Tibial artery (tissue), 4 donors: Measurements from ENCODE around the gene RNFT1.
"Not testable (repeated sequence)": the region's sequence is repeated elsewhere in the genome, so short reads cannot be mapped to it uniquely, and the experiment has no call there.

Experiments used
- DNase-seq, 2 donors: peaks; one replicate each; pipeline ENCODE4 v3.0.0-alpha.2; 2019
- H3K27ac ChIP-seq, 2 donors: fragments of 200-600 bp; sonication (generic) in 1 of 2; 1 replicate in 1 of 2; 2 replicates in 1 of 2; pipeline ENCODE4 v1.5.1; 2018 to 2019; ENCODE audit warnings: mild to moderate bottlenecking in 1 of 2
- H3K27me3 ChIP-seq, 2 donors: fragments of 200-600 bp; sonication (generic) in 1 of 2; one replicate each; pipeline versions ENCODE4 v1.5.1 to v1.6.0; 2016 to 2019
- H3K36me3 ChIP-seq, 3 donors: fragments of 200-600 bp; sonication (generic) in 2 of 3; one replicate each; pipeline ENCODE4 v1.5.1; 2016 to 2019; ENCODE audit warnings: mild to moderate bottlenecking in 2 of 3
- H3K4me1 ChIP-seq, 4 donors: fragments of 200-600 bp; sonication (generic) in 2 of 4; 1 replicate in 3 of 4; 2 replicates in 1 of 4; pipeline ENCODE4 v1.5.1; 2016 to 2019
- H3K4me3 ChIP-seq, 2 donors: fragments of 200-600 bp; sonication (generic) in 1 of 2; 1 replicate in 1 of 2; 2 replicates in 1 of 2; pipeline ENCODE4 v1.5.1; 2018 to 2019; ENCODE audit warnings: mild to moderate bottlenecking in 2 of 2
- H3K9me3 ChIP-seq, 3 donors: fragments of 200-600 bp; sonication (generic) in 1 of 3; one replicate each; pipeline ENCODE4 v1.5.1; 2016 to 2019
- intact Hi-C: fragments of 100-400 bp; cut with DNase I; formaldehyde crosslinking; loops from one replicate; pipeline ENCODE4 v1.15.0; 2023; ENCODE audit warnings: low total_unique reads
- TF ChIP-seq, protein P1 (sequence below), 2 experiments: fragments of 200-600 bp in 1 of 2; fragments of 450-650 bp in 1 of 2; IDR thresholded peaks; one replicate each; pipeline ENCODE4 v1.5.1; 2017 to 2019; ENCODE audit warnings: antibody characterized with exemption in 2 of 2, mild to moderate bottlenecking in 1 of 2, moderate library complexity in 1 of 2

The RNFT1 gene

DNA sequence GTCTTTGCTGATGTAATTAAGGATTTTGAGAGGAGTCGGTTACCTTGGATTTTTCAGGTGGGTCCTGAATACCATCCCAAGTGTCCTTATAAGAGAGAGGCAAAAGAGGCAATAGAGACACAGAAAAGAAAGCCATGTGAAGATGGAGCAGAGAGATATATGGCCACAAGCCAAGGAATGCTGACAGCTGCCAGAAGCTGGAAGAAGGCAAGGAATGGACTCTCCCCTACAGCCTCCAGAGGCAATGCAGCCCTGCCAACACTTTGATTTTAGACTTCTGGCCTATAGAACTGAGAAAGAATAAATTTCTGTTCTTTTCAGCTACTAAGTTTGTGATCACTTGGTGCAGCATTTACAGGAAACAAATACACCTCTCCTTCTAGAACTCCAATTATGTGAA, 8.2 kb upstream of the RNFT1 start:
- Histone ChIP-seq H3K4me1 (no peaks in the 10 kb centered on the region), H3K27ac (no peak overlapping the region), H3K4me3 (no peak overlapping the region), H3K27me3 (no peaks in the 10 kb centered on the region), H3K36me3 (no peaks in the 10 kb centered on the region), H3K9me3 (no peaks in the 10 kb centered on the region)
- TF ChIP-seq, protein P1, sequence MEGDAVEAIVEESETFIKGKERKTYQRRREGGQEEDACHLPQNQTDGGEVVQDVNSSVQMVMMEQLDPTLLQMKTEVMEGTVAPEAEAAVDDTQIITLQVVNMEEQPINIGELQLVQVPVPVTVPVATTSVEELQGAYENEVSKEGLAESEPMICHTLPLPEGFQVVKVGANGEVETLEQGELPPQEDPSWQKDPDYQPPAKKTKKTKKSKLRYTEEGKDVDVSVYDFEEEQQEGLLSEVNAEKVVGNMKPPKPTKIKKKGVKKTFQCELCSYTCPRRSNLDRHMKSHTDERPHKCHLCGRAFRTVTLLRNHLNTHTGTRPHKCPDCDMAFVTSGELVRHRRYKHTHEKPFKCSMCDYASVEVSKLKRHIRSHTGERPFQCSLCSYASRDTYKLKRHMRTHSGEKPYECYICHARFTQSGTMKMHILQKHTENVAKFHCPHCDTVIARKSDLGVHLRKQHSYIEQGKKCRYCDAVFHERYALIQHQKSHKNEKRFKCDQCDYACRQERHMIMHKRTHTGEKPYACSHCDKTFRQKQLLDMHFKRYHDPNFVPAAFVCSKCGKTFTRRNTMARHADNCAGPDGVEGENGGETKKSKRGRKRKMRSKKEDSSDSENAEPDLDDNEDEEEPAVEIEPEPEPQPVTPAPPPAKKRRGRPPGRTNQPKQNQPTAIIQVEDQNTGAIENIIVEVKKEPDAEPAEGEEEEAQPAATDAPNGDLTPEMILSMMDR (IDR thresholded peaks at IDR 0.05) = no peak
- no peak for DNase-seq
- intact Hi-C loops = loop anchor here (5.0 kb wide), 1 partner anchor 65 kb away; no protein-coding TSS in a partner anchor

DNA sequence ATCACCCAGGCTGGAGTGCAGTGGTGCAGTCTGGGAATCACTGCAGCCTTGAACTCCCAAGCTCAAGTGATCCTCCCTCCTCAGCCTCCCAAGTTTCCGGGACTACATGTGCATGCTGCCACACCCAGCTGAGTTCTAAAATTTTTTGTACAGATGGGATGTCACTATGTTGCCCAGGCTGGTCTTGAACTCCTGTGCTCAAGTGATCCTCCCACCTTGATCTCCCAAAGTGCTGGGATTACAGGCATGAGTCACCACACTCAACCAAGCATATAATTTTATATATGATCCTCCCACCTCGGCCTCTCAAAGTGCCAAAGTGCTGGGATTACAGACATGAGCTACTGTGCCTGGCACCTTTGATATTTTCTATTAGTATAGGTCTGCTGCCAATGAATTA, 7.2 kb upstream of the RNFT1 start:
- H3K27ac ChIP-seq, DNase-seq, H3K4me3 ChIP-seq, H3K9me3 ChIP-seq, H3K4me1 ChIP-seq, H3K36me3 ChIP-seq, H3K27me3 ChIP-seq: not testable (repeated sequence)
- intact Hi-C loops = loop anchor here (5.0 kb wide), 1 partner anchor 66 kb away; no protein-coding TSS in a partner anchor

DNA sequence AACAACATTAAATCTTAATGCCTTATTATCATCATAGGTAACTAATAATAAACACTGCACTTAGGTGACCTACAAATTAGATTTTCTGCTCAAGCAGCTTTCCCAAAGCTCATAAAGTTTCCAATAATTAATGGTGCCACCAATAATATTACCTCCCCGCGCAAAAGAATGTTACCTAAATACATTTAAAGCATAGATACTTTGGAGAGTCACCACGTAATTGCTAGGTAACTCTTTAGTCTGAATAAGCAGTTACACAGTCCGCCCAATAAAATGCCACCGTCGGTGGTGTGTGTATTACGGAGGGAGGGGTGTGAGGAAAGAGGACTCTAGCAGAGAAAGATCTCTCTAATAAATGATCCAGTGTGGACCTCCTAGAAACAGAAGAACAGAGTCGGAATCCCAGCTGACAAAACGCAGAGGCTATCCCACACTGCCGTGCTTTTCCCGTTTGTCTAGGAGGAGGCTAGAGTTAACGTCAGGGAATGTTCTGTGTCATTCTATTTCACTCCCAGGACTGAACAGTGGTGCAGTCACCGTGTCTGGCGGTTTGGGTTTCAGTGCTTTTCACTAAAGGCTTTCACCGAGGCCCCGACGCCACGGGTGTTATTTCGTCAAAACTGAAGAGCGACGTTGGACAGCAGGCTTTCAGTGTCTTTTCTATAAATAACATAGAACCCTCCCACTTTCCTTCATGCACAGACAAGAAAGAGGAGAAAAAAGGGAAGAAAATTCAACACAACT, 630 bp downstream of the RNFT1 start:
- Histone ChIP-seq H3K36me3 (no peaks in the 10 kb centered on the region), H3K4me3 (peak overlapping the region; percentile 80 to 91), H3K4me1 (peaks cover 0 to 17% (median 11%) of the 10 kb centered on the region in 4 donors), H3K27ac (peak overlapping the region; percentile 91 to 93), H3K9me3 (no peaks in the 10 kb centered on the region), H3K27me3 (no peaks in the 10 kb centered on the region)
- intact Hi-C loops = no loop called here
- peak; percentile 53 to 74 for DNase-seq
- TF ChIP-seq, protein P1 (IDR thresholded peaks at IDR 0.05) = no peak

DNA sequence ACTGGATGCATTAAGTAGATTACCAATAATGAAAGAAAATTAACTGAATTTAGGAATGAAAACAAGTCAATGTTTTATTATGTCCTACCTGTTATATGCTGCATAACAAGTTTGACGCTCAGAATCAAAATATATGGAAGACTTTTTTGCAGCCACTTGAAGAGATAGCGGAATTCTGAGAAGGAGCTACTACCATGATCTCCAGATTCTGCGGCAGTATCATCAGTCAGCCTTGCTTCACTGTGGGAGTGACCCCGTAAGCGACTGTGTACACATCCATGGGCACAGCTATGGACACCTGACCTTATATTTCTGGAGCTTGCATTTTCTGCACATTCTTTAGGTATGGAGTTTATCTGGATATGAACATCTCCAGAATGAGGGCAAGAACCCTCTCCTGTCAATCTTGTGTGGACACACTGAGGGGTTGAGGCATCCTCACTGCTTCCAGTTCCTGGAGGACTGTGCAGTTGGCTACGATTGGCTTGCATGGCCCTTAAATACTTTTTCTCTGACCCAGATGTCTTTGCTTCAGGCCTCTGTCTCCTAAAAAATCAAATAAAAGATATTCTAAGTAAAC, 1.7 kb downstream of the RNFT1 start:
- H3K9me3 ChIP-seq = no peaks in the 10 kb centered on the region
- peaks cover 0 to 17% (median 11%) of the 10 kb centered on the region in 4 donors for H3K4me1 ChIP-seq
- no peaks in the 10 kb centered on the region for H3K36me3 ChIP-seq
- H3K4me3 ChIP-seq = peak overlapping the region; percentile 80 to 91
- TF ChIP-seq, protein P1 (IDR thresholded peaks at IDR 0.05) = no peak
- DNase-seq = no peak
- no peaks in the 10 kb centered on the region for H3K27me3 ChIP-seq
- intact Hi-C loops = no loop called here
- no peak overlapping the region for H3K27ac ChIP-seq

DNA sequence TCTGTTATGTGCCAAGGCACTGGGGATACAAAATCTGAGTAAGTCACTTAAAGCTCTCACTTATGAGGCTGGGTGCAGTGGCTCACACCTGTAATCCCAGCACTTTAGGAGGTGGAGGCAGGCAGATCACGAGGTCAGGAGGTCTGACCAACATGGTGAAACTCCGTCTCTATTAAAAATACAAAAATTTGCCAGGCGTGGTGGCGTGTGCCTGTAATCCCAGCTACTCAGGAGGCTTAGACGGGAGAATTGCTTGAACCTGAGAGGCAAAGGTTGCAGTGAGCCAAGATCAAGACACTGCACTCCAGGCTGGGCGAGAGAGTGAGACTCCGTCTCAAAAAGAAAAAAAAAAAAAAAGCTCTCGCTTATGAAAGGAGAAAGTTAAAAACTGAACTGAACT, 5.0 kb downstream of the RNFT1 start:
- H3K27ac ChIP-seq, H3K27me3 ChIP-seq, DNase-seq, H3K4me3 ChIP-seq, intact Hi-C loops, H3K9me3 ChIP-seq: not testable (repeated sequence)
- Histone ChIP-seq H3K4me1 (peaks cover 0 to 13% (median 10%) of the 10 kb centered on the region in 4 donors), H3K36me3 (peaks cover 5 to 13% (median 11%) of the 10 kb centered on the region in 3 donors)

DNA sequence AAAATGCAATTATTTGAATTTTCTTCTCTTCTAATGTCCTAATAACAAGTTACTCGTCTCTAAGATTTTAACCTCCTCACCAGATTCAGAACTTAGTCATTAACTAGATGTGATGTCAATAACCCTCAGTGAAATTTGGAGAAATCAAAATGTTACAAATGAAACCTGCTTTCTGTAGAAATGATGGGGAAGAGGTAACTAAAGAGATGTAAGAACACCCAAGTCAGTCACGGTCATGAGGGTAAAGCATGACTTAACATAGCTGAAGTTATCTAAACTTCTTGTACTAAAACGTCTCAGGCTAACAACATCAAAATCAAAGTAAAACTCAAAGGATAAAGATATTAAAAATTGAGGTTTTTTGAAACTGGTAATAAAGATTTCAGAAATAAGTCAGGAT, 9.7 kb downstream of the RNFT1 start:
- Histone ChIP-seq H3K4me1 (no peaks in the 10 kb centered on the region), H3K27me3 (no peaks in the 10 kb centered on the region), H3K4me3 (no peak overlapping the region), H3K27ac (no peak overlapping the region), H3K36me3 (peaks cover 8 to 26% (median 22%) of the 10 kb centered on the region in 3 donors), H3K9me3 (no peaks in the 10 kb centered on the region)
- no peak for DNase-seq
- TF ChIP-seq, protein P1 (IDR thresholded peaks at IDR 0.05) = no peak
- intact Hi-C loops = no loop called here
